GM23338 (cell line): ENCODE results near the gene GPX7. TPM values are rescaled to one million over a fixed set of nuclear protein-coding genes. Genes with fewer than 3 reads are reported as not detected.

Experiments
- ATAC-seq: fragments of 200-7000 bp; cut with Tn5 transposase; 3 replicates; pipeline ENCODE4 v1.9.1; 2020
- DNase-seq: peaks from one replicate; pipeline ENCODE4 v3.0.0-alpha.2; 2015; ENCODE audit warnings: low spot score
- H2AFZ ChIP-seq: fragments of 200-600 bp; sonication (generic); 2 replicates; pipeline ENCODE4 v1.8.0; 2016; ENCODE audit warnings: antibody characterized with exemption, mild to moderate bottlenecking, moderate library complexity
- H3F3A ChIP-seq: fragments of 200-600 bp; sonication (generic); replicated peaks from 2 replicates; pipeline ENCODE4 v1.8.0; 2017; ENCODE audit warnings: antibody characterized with exemption, mixed run types, low read depth
- H3K27ac ChIP-seq: fragments of 200-600 bp; sonication (generic); 2 replicates; pipeline ENCODE4 v1.6.1; 2016; ENCODE audit warnings: low read depth
- H3K27me3 ChIP-seq: fragments of 200-600 bp; sonication (generic); 2 replicates; pipeline ENCODE4 v1.8.0; 2016; ENCODE audit warnings: mild to moderate bottlenecking, mixed run types, moderate library complexity; ENCODE audit not compliant: insufficient read depth
- H3K36me3 ChIP-seq: fragments of 200-600 bp; sonication (generic); 2 replicates; pipeline ENCODE4 v1.8.0; 2016; ENCODE audit warnings: mild to moderate bottlenecking; ENCODE audit not compliant: insufficient read depth
- H3K4me1 ChIP-seq: fragments of 200-600 bp; sonication (generic); 2 replicates; pipeline ENCODE4 v1.8.0; 2016; ENCODE audit warnings: mild to moderate bottlenecking, moderate library complexity; ENCODE audit not compliant: insufficient read depth
- H3K4me2 ChIP-seq: fragments of 200-600 bp; sonication (generic); 2 replicates; pipeline ENCODE4 v1.7.1; 2017; ENCODE audit warnings: mixed run types
- H3K4me3 ChIP-seq: fragments of 200-600 bp; sonication (generic); 2 replicates; pipeline ENCODE4 v1.6.1; 2016; ENCODE audit warnings: mixed run types
- H3K79me2 ChIP-seq: fragments of 200-600 bp; sonication (generic); replicated peaks from 2 replicates; pipeline ENCODE4 v1.8.0; 2017; ENCODE audit warnings: mild to moderate bottlenecking; ENCODE audit not compliant: insufficient read depth
- H3K9me2 ChIP-seq: fragments of 200-600 bp; sonication (generic); 2 replicates; pipeline ENCODE4 v1.8.0; 2017; ENCODE audit not compliant: insufficient read depth
- H4K20me1 ChIP-seq: fragments of 200-600 bp; sonication (generic); replicated peaks from 2 replicates; pipeline ENCODE4 v1.8.0; 2017; ENCODE audit warnings: mild to moderate bottlenecking; ENCODE audit not compliant: insufficient read depth
- H3K27ac Mint-ChIP-seq: 2 replicates; pipeline ENCODE4 v1.8.0; 2020; ENCODE audit warnings: inconsistent platforms, mild to moderate bottlenecking, moderate library complexity, mixed read lengths
- H3K27me3 Mint-ChIP-seq: 3 replicates; pipeline ENCODE4 v1.8.0; 2022; ENCODE audit warnings: low read depth, mild to moderate bottlenecking, moderate library complexity, mixed read lengths, inconsistent platforms; ENCODE audit not compliant: insufficient read depth, poor library complexity
- H3K36me3 Mint-ChIP-seq: 3 replicates; pipeline ENCODE4 v1.8.0; 2021; ENCODE audit warnings: low read depth, mild to moderate bottlenecking, inconsistent platforms, moderate library complexity, mixed read lengths
- H3K4me1 Mint-ChIP-seq: 3 replicates; pipeline ENCODE4 v1.8.0; 2020; ENCODE audit warnings: mild to moderate bottlenecking, inconsistent platforms, mixed read lengths
- H3K4me3 Mint-ChIP-seq: 3 replicates; pipeline ENCODE4 v1.8.0; 2021; ENCODE audit warnings: moderate library complexity, mild to moderate bottlenecking, inconsistent platforms, mixed read lengths
- H3K9me3 Mint-ChIP-seq: 3 replicates; pipeline ENCODE4 v1.8.0; 2020; ENCODE audit warnings: moderate library complexity, mild to moderate bottlenecking, inconsistent platforms, mixed read lengths
- CREB1 ChIP-seq: fragments of 250-450 bp; sonication (Bioruptor Pico); IDR thresholded peaks from 2 replicates; pipeline ENCODE4 v1.5.0; 2020; ENCODE audit warnings: low read depth, mild to moderate bottlenecking, moderate library complexity
- CTCF ChIP-seq, 2 experiments: fragments of 200-600 bp in 1 of 2; sonication (generic) in 1 of 2; conservative IDR thresholded peaks; 2 replicates each; pipeline versions ENCODE4 v1.5.1 to v1.6.1; 2016 to 2017; ENCODE audit warnings: antibody characterized with exemption in 2 of 2, low read depth in 2 of 2, mild to moderate bottlenecking in 2 of 2, moderate library complexity in 1 of 2
- ETS1 ChIP-seq: IDR thresholded peaks from 2 replicates; pipeline ENCODE4 v1.6.1; 2016; ENCODE audit warnings: antibody characterized with exemption
- EZH2 ChIP-seq: fragments of 200-600 bp; sonication (generic); IDR thresholded peaks from one replicate; pipeline ENCODE4 v1.8.0; 2017; ENCODE audit warnings: antibody characterized with exemption, mild to moderate bottlenecking, low read depth; ENCODE audit not compliant: unreplicated experiment
- EZH2phosphoT487 ChIP-seq: fragments of 200-600 bp; sonication (generic); IDR thresholded peaks from one replicate; pipeline ENCODE4 v1.8.1; 2018; ENCODE audit warnings: antibody characterized with exemption; ENCODE audit not compliant: unreplicated experiment
- JUNB ChIP-seq: IDR thresholded peaks from one replicate; pipeline ENCODE4 v1.6.1; 2016; ENCODE audit warnings: antibody characterized with exemption; ENCODE audit not compliant: unreplicated experiment
- NANOG ChIP-seq: IDR thresholded peaks from 2 replicates; pipeline ENCODE4 v1.6.1; 2016; ENCODE audit warnings: antibody characterized with exemption, borderline replicate concordance
- REST ChIP-seq: IDR thresholded peaks from one replicate; pipeline ENCODE4 v1.6.1; 2018; ENCODE audit warnings: antibody characterized with exemption; ENCODE audit not compliant: unreplicated experiment
- STAT1 ChIP-seq: IDR thresholded peaks from one replicate; pipeline ENCODE4 v1.6.1; 2016; ENCODE audit warnings: antibody characterized with exemption; ENCODE audit not compliant: unreplicated experiment
- ZNF114 ChIP-seq: fragments of 250-450 bp; sonication (Bioruptor Pico); IDR thresholded peaks from 2 replicates; pipeline ENCODE4 v1.5.0; 2020; ENCODE audit warnings: mild to moderate bottlenecking, moderate library complexity
- polyA plus RNA-seq: library from polyadenylated mRNA; unstranded; fragments of >200 nt; fragmentation: Nextera tagmentation; extraction: Ambion mirVana; gene quantifications from 2 replicates; pipeline ENCODE4 v1.2.1, GENCODE V29; 2016
- total RNA-seq: library from RNA; depleted of rRNA; stranded (reverse); fragments of >200 nt; shearing (Covaris generic); gene quantifications from 2 replicates; pipeline ENCODE4 v1.2.3, GENCODE V29; 2014

The GPX7 gene
- total and polyA plus RNA-seq, 2 experiments from 2014 or later: 12.8 to 20.9 TPM

GRCh38 chr1:52554267-52554640 is 47.9 kb upstream of the GPX7 start (continued):
- no peak for TF ChIP-seq CTCF (conservative IDR thresholded peaks at IDR 0.05; ENCODE audit: low read depth in 2 of 2)
- TF ChIP-seq ZNF114 (CRISPR knock-in tag): no peak
- no peak for TF ChIP-seq ETS1
- TF ChIP-seq NANOG: no peak

GRCh38 chr1:52554756-52555155 is 47.4 kb upstream of the GPX7 start:
- Histone ChIP-seq H3K79me2 (peaks cover 26% of the 10 kb centered on the region), H4K20me1 (peaks cover 2% of the 10 kb centered on the region; the same call in 1 of the 2 replicates), H3F3A (peaks cover 6% of the 10 kb centered on the region; the same call in 1 of the 2 replicates), H3K36me3 (no peaks in the 10 kb centered on the region), H3K4me1 (peaks cover 25% of the 10 kb centered on the region), H2AFZ (0 out of 2 replicates have a peak overlapping the region, but pooled peaks have one; percentile 83), H3K9me2 (no peaks in the 10 kb centered on the region), H3K4me2 (peak overlapping the region; percentile 97), H3K4me3 (peak overlapping the region; percentile 87), H3K27me3 (no peaks in the 10 kb centered on the region), H3K27ac (no peak overlapping the region)
- no peaks in the 10 kb centered on the region; the same call in 2 of the 3 replicates for H3K9me3 Mint-ChIP-seq
- H3K36me3 Mint-ChIP-seq: no peaks in the 10 kb centered on the region
- no peak overlapping the region for H3K27ac Mint-ChIP-seq
- H3K4me1 Mint-ChIP-seq: peaks cover 23% of the 10 kb centered on the region
- H3K27me3 Mint-ChIP-seq: peaks cover 4% of the 10 kb centered on the region
- ATAC-seq (no peak), DNase-seq (peak; percentile 30)
- no peak for TF ChIP-seq ETS1
- TF ChIP-seq REST: no peak
- TF ChIP-seq EZH2: no peak
- TF ChIP-seq EZH2phosphoT487: no peak
- TF ChIP-seq CREB1: no peak
- no peak; the same call in 1 of the 2 replicates for TF ChIP-seq NANOG
- TF ChIP-seq JUNB: no peak
- TF ChIP-seq STAT1: no peak
- no peak for TF ChIP-seq CTCF (conservative IDR thresholded peaks at IDR 0.05; ENCODE audit: low read depth in 2 of 2)
- peak overlapping the region; percentile 81; the same call in 2 of the 3 replicates for H3K4me3 Mint-ChIP-seq
